Nephron (organoid): ENCODE results near the gene ABHD4.
"Not testable (repeated sequence)": the region's sequence is repeated elsewhere in the genome, so short reads cannot be mapped to it uniquely, and the experiment has no call there.

Experiments used
- H3K27ac Mint-ChIP-seq, 3 experiments: 2 replicates each; pipeline ENCODE4 v1.8.0; 2020; ENCODE audit warnings: mixed read lengths in 3 of 3, mild to moderate bottlenecking in 2 of 3, moderate library complexity in 1 of 3
- H3K27me3 Mint-ChIP-seq: 2 replicates; pipeline ENCODE4 v1.8.0; 2021; ENCODE audit warnings: low read depth, mild to moderate bottlenecking, moderate library complexity, mixed read lengths
- H3K36me3 Mint-ChIP-seq: 2 replicates; pipeline ENCODE4 v1.8.0; 2020; ENCODE audit warnings: low read depth, mixed read lengths
- H3K4me1 Mint-ChIP-seq: 2 replicates; pipeline ENCODE4 v1.8.0; 2020; ENCODE audit warnings: mixed read lengths
- H3K4me3 Mint-ChIP-seq, 3 experiments: 2 replicates each; pipeline ENCODE4 v1.8.0; 2020; ENCODE audit warnings: mild to moderate bottlenecking in 3 of 3, mixed read lengths in 3 of 3, moderate library complexity in 2 of 3
- H3K9me3 Mint-ChIP-seq: 2 replicates; pipeline ENCODE4 v1.8.0; 2020; ENCODE audit warnings: mixed read lengths
- TF ChIP-seq, protein P1 (sequence below), 3 experiments: fragments of 200-600 bp; sonication (generic); IDR thresholded peaks; one replicate each; pipeline ENCODE4 v1.5.0; 2021; ENCODE audit warnings: antibody characterized with exemption in 3 of 3; ENCODE audit not compliant: unreplicated experiment in 3 of 3

The ABHD4 gene

DNA sequence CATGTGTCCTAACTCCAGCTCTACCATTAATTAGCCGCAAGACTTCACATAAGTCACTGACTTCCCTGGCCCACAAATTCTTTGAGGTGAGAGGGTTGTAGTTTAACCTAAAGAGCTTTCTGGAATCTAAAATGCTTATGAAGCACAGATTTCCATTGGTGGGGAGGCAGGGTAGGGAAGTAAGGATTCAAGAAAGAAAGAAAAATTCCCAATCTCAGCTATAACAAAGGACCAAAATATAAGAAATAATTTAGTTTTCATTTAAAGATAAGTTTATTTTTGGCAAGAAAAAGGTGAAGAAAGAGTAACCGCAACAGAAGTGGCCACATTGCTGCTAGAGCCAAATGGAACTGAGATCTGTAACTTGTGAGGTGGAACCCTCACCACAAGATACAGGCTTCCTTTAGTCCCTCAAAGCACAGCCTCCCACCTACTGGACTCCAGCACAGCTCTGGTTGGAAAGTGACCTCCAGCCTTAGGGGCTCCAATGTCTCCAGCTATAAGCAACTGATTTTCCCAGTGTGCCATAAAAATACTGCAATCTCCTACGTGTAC lies 32.6 kb upstream of the ABHD4 start:
- Mint-ChIP-seq H3K9me3 (no peaks in the 10 kb centered on the region), H3K27ac (peak overlapping the region; percentile 71 to 94 (median 86))
- TF ChIP-seq, protein P1, sequence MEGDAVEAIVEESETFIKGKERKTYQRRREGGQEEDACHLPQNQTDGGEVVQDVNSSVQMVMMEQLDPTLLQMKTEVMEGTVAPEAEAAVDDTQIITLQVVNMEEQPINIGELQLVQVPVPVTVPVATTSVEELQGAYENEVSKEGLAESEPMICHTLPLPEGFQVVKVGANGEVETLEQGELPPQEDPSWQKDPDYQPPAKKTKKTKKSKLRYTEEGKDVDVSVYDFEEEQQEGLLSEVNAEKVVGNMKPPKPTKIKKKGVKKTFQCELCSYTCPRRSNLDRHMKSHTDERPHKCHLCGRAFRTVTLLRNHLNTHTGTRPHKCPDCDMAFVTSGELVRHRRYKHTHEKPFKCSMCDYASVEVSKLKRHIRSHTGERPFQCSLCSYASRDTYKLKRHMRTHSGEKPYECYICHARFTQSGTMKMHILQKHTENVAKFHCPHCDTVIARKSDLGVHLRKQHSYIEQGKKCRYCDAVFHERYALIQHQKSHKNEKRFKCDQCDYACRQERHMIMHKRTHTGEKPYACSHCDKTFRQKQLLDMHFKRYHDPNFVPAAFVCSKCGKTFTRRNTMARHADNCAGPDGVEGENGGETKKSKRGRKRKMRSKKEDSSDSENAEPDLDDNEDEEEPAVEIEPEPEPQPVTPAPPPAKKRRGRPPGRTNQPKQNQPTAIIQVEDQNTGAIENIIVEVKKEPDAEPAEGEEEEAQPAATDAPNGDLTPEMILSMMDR (IDR thresholded peaks at IDR 0.05; ENCODE audit: unreplicated experiment in 3 of 3), result no peak

DNA sequence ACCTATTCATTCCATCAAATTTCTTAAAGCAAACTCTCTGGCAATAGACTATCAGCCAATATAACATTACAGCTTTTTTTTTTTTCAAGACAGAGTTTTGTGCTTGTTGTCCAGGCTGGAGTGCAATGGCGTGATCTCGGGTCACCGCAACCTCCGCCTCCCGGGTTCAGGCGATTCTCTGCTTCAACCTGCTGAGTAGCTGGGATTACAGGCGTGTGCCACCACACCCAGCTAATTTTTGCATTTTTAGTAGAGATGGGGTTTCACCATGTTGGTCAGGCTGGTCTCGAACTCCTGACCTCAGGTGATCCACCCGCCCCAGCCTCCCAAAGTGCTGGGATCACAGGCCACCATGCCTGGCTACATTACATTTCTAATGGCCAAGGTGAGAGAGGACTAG lies 31.8 kb upstream of the ABHD4 start:
- H3K4me1 Mint-ChIP-seq, result peaks cover 35% of the 10 kb centered on the region
- peak overlapping the region; percentile 71 to 94 (median 86) for H3K27ac Mint-ChIP-seq
- H3K4me3 Mint-ChIP-seq, H3K27me3 Mint-ChIP-seq, H3K9me3 Mint-ChIP-seq: not testable (repeated sequence)
- H3K36me3 Mint-ChIP-seq, result peaks cover 41% of the 10 kb centered on the region

More for the DNA sequence above, 32.6 kb upstream of the ABHD4 start:
- Mint-ChIP-seq H3K36me3 (peaks cover 37% of the 10 kb centered on the region), H3K4me3 (no peak overlapping the region), H3K27me3 (no peaks in the 10 kb centered on the region), H3K4me1 (peaks cover 38% of the 10 kb centered on the region)

DNA sequence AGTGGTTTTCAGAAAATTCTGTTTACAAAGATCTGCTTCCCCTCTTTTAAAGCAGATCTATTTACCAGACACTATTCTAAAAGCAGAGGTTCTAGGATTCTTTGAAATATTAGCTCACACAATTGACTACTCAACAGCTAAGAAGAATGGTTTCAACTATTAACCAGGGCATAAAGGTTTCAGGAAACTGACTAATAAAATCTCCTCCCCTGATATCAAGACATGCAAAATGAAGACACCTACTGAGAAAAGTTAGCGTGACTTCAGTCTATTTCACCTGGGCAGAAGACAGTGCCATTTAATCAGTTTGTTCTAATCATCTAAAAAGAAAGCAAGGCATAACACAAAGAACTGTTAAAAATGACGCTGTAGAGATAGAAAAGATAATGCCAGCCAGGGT lies 31.3 kb upstream of the ABHD4 start:
- Mint-ChIP-seq H3K4me3 (no peak overlapping the region), H3K4me1 (peaks cover 29% of the 10 kb centered on the region), H3K27me3 (no peaks in the 10 kb centered on the region), H3K27ac (peak overlapping the region; percentile 32 to 66 (median 65)), H3K36me3 (peaks cover 37% of the 10 kb centered on the region), H3K9me3 (no peaks in the 10 kb centered on the region)
- TF ChIP-seq, protein P1 (IDR thresholded peaks at IDR 0.05; ENCODE audit: unreplicated experiment in 3 of 3), result no peak

DNA sequence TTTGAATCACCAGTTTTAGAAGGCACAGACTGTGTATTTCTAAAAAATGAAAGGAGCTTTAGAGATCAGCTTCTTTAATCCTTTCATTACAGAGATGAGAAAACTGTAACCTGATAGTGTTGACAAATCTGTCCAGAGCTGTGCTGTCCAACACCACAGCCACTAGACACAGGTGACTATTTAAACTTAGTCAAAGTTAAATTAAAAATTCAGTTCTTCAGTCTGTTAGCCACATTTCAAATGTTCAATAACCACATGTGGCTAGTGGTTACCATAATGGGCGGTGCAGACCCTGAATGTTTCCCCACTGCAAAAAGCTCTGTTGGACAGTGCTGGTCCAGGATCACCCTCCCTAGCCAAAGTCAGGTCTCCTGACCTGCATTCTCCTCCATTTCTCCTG lies 30.7 kb upstream of the ABHD4 start:
- Mint-ChIP-seq H3K9me3 (no peaks in the 10 kb centered on the region), H3K27me3 (no peaks in the 10 kb centered on the region), H3K27ac (peak overlapping the region; percentile 32 to 82 (median 65)), H3K36me3 (peaks cover 40% of the 10 kb centered on the region), H3K4me1 (peaks cover 28% of the 10 kb centered on the region), H3K4me3 (no peak overlapping the region)
- TF ChIP-seq, protein P1 (IDR thresholded peaks at IDR 0.05; ENCODE audit: unreplicated experiment in 3 of 3), result no peak

DNA sequence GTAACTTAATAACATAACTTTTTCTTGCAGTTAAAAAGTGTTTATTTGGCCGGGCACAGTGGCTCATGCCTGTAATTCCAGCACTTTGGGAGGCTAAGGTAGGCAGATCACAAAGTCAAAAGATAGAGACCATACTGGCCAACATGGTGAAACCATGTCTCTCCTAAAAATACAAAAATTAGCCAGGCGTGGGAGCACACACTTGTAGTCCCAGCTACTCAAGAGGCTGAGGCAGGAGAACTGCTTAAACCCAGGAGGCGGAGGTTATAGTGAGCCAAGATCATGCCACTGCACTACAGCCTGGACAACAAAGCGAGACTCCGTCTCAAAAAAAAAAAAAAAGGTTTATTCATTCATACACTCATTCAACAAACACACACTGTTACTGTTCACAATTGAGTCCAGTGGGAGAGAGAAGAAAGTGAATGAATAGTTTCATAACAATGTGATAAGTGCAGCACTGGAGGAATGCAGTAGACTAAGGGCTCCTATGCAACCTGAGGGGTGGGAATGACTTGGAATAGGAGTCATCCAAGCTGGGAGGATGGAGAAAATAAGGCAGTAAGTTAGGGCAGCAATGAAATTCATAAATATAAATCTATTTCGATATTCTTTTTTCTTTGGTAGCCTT lies 28.9 kb upstream of the ABHD4 start:
- no peak overlapping the region for H3K4me3 Mint-ChIP-seq
- peaks cover 26% of the 10 kb centered on the region for H3K4me1 Mint-ChIP-seq
- peak overlapping the region in 2 of 3 experiments; percentile 15 to 68 for H3K27ac Mint-ChIP-seq
- no peaks in the 10 kb centered on the region for H3K9me3 Mint-ChIP-seq
- H3K36me3 Mint-ChIP-seq, result peaks cover 54% of the 10 kb centered on the region
- no peaks in the 10 kb centered on the region for H3K27me3 Mint-ChIP-seq
- TF ChIP-seq, protein P1 (IDR thresholded peaks at IDR 0.05; ENCODE audit: unreplicated experiment in 3 of 3), result no peak

DNA sequence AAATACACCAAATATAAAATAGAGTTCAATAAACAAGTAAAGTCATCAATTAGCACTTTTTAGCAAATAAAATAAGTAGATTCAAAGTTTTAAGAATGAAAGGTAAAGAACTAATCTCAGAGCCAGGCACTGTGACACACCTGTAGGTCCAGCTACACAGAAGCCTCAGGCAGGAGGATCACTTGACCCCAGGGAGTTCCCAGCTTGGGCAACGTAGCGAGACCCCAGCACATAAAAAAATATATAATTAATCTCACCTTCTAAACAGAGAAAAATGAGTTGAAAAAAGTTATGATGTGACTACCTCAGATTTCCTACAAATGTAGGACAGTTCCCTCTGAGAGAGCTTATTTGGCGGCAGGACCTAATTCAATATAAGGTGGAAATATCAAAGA lies 28.4 kb upstream of the ABHD4 start:
- H3K9me3 Mint-ChIP-seq, result no peaks in the 10 kb centered on the region
- peaks cover 54% of the 10 kb centered on the region for H3K36me3 Mint-ChIP-seq
- no peak overlapping the region for H3K27ac Mint-ChIP-seq
- no peaks in the 10 kb centered on the region for H3K27me3 Mint-ChIP-seq
- H3K4me3 Mint-ChIP-seq, result no peak overlapping the region
- TF ChIP-seq, protein P1 (IDR thresholded peaks at IDR 0.05; ENCODE audit: unreplicated experiment in 3 of 3), result no peak
- H3K4me1 Mint-ChIP-seq, result peaks cover 20% of the 10 kb centered on the region
